Subcutaneous abdominal adipose tissue (tissue), 5 donors: ENCODE measurements around the gene MBD2.
"Not testable (repeated sequence)": the region's sequence is repeated elsewhere in the genome, so short reads cannot be mapped to it uniquely, and the experiment has no call there.

Experiments
- H3K27ac ChIP-seq: one replicate; pipeline ENCODE4 v1.7.0; 2013; ENCODE audit warnings: low read depth, mild to moderate bottlenecking, inconsistent platforms, low read length, moderate library complexity
- H3K27me3 ChIP-seq, 5 donors: one replicate each; pipeline ENCODE4 v1.7.0; 2013; ENCODE audit warnings: low read length in 5 of 5, inconsistent platforms in 1 of 5; ENCODE audit not compliant: control insufficient read depth in 5 of 5, insufficient read depth in 4 of 5
- H3K36me3 ChIP-seq, 5 donors: one replicate each; pipeline ENCODE4 v1.7.0; 2013; ENCODE audit warnings: low read length in 5 of 5; ENCODE audit not compliant: control insufficient read depth in 5 of 5, insufficient read depth in 5 of 5
- H3K4me1 ChIP-seq, 5 donors: one replicate each; pipeline ENCODE4 v1.7.0; 2013; ENCODE audit warnings: low read length in 5 of 5, mild to moderate bottlenecking in 3 of 5, moderate library complexity in 1 of 5; ENCODE audit not compliant: control insufficient read depth in 5 of 5, insufficient read depth in 5 of 5
- H3K4me3 ChIP-seq, 5 donors: one replicate each; pipeline ENCODE4 v1.7.0; 2013; ENCODE audit warnings: low read length in 5 of 5, low read depth in 1 of 5
- H3K9ac ChIP-seq, 5 donors: one replicate each; pipeline ENCODE4 v1.7.0; 2013; ENCODE audit warnings: low read length in 5 of 5, mild to moderate bottlenecking in 4 of 5, moderate library complexity in 3 of 5
- H3K9me3 ChIP-seq, 5 donors: one replicate each; pipeline ENCODE4 v1.7.0; 2013; ENCODE audit warnings: low read length in 5 of 5; ENCODE audit not compliant: control insufficient read depth in 5 of 5
- donor health status: healthy.
- donor health status: healthy.
- donor health status: healthy.
- donor health status: healthy.
- donor health status: healthy.

MBD2 gene

DNA sequence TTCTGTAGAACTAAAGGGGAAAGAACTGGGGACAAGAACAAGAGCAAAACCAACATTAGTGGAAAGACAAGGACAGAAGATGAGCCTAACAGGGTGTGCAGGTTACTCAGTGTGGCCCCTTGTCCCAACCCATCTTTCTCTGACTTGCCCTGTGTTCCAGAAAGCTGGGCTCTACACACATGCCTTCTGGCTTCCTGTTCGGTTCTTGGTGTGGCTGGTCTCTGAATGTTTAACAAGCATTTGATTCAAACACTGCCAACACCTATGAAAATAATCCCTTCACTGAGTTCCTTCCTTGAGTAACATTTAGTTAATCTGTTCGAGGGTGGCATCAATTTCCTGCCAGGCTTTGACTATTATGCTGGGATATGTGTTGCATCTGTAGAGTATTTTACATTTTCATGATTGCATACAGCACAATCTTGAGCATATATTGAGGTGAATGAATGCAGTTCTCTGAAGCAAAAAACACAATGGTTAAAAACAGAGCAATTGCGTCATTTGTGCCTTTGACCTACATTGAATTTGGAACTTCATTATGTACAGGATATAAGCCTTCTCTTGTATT lies 83.3 kb downstream of the MBD2 start:
- Histone ChIP-seq H3K4me1 (no peaks in the 10 kb centered on the region), H3K9ac (no peak overlapping the region), H3K4me3 (no peak overlapping the region), H3K27ac (no peak overlapping the region), H3K36me3 (peaks cover 0 to 17% (median 3%) of the 10 kb centered on the region in 5 donors), H3K9me3 (peaks cover 0 to 4% (median 0%) of the 10 kb centered on the region in 5 donors), H3K27me3 (no peaks in the 10 kb centered on the region)

GRCh38 chr18:54140641-54141040 lies 83.8 kb downstream of the MBD2 start:
- H3K27me3 ChIP-seq, result no peaks in the 10 kb centered on the region
- no peak overlapping the region for H3K27ac ChIP-seq
- no peak overlapping the region for H3K4me3 ChIP-seq
- peaks cover 0 to 17% (median 3%) of the 10 kb centered on the region in 5 donors for H3K36me3 ChIP-seq
- H3K9ac ChIP-seq, result no peak overlapping the region
- H3K4me1 ChIP-seq, result no peaks in the 10 kb centered on the region
- peaks cover 0 to 4% (median 0%) of the 10 kb centered on the region in 5 donors for H3K9me3 ChIP-seq

- Histone ChIP-seq H3K4me3 (no peak overlapping the region), H3K9ac (no peak overlapping the region), H3K27me3 (no peaks in the 10 kb centered on the region), H3K4me1 (no peaks in the 10 kb centered on the region), H3K9me3 (peaks cover 0 to 4% (median 0%) of the 10 kb centered on the region in 5 donors), H3K27ac (no peak overlapping the region), H3K36me3 (peaks cover 0 to 8% (median 0%) of the 10 kb centered on the region in 5 donors)
These were observed 89.3 kb downstream of the MBD2 start for GRCh38 chr18:54135216-54135615.

DNA sequence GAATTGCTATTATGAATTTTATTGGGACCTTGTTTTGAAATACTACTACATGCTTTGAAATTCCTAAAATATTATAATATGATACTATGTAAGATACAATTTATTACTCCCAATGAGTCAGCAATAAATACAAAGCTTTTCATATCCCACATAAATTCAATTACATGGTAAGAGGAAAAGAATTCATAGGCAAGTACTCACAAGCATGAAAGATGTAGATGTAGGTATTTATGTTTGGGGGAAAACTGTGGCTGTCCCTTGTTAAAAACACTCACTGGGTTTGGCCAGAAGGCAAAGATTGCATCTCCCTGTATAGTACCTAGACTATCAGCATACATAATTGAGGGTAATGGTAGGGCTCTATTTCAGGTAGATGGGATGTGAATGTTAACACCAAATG lies 90.4 kb downstream of the MBD2 start:
- Histone ChIP-seq H3K36me3 (peaks cover 0 to 7% (median 0%) of the 10 kb centered on the region in 5 donors), H3K9ac (no peak overlapping the region), H3K27ac (no peak overlapping the region), H3K27me3 (no peaks in the 10 kb centered on the region), H3K4me1 (no peaks in the 10 kb centered on the region), H3K4me3 (no peak overlapping the region), H3K9me3 (peaks cover 0 to under 1% (median 0%) of the 10 kb centered on the region in 5 donors)

GRCh38 chr18:54130631-54131030 lies 93.8 kb downstream of the MBD2 start:
- Histone ChIP-seq H3K9me3 (no peaks in the 10 kb centered on the region), H3K27me3 (no peaks in the 10 kb centered on the region), H3K27ac (no peak overlapping the region), H3K4me3 (no peak overlapping the region), H3K36me3 (no peaks in the 10 kb centered on the region), H3K4me1 (no peaks in the 10 kb centered on the region), H3K9ac (no peak overlapping the region)

DNA sequence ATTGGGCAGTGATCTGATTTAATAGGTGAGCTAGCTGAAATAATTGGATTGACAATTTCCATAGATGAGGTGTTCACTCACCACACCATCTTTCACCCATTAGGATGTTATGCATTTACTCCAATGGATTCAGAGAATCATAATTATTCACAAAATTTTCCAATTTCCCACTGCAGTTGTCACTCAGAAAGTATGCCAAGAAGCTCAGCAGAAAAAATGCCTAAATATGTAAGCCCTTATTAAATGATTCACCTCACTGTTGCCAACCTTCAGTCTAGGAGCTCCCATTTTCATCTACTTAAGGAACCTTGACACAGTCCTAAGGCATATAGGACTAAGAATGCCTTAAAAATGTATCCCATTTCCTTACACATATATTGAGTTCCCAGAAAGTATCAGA lies 94.3 kb downstream of the MBD2 start:
- Histone ChIP-seq H3K9me3 (no peaks in the 10 kb centered on the region), H3K36me3 (no peaks in the 10 kb centered on the region), H3K27me3 (no peaks in the 10 kb centered on the region), H3K27ac (no peak overlapping the region), H3K4me3 (no peak overlapping the region), H3K9ac (no peak overlapping the region), H3K4me1 (no peaks in the 10 kb centered on the region)

DNA sequence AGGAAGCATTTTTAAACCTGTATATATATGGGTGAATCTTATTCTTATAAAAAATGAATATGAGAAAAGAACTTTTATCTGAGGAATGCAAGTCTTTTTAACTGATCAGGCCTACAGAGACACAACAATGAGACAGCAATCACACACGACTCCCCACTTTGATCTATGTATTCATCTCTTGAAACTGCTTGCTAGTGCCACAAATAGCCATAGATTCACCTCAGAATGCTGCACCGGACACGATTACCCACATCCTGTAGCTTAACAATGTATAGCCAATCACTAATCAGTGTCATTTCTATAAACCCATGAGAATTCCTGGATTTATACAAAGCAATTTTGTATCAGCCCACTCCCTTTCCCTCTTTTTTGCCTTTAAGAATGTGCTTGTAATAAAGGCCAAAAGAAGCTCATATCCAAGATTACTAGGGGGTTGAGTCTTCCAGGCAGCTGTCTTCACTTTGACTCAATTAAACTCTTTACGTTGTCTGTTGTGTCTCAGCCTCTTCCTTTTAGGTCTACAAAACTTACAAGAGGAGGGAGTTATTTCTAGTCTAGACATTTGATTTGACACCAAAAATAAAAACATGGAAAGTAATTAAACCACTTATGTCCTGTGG lies 94.9 kb downstream of the MBD2 start:
- Histone ChIP-seq H3K9ac (no peak overlapping the region), H3K4me1 (no peaks in the 10 kb centered on the region), H3K36me3 (no peaks in the 10 kb centered on the region), H3K27ac (no peak overlapping the region), H3K27me3 (no peaks in the 10 kb centered on the region), H3K9me3 (no peaks in the 10 kb centered on the region), H3K4me3 (no peak overlapping the region)

DNA sequence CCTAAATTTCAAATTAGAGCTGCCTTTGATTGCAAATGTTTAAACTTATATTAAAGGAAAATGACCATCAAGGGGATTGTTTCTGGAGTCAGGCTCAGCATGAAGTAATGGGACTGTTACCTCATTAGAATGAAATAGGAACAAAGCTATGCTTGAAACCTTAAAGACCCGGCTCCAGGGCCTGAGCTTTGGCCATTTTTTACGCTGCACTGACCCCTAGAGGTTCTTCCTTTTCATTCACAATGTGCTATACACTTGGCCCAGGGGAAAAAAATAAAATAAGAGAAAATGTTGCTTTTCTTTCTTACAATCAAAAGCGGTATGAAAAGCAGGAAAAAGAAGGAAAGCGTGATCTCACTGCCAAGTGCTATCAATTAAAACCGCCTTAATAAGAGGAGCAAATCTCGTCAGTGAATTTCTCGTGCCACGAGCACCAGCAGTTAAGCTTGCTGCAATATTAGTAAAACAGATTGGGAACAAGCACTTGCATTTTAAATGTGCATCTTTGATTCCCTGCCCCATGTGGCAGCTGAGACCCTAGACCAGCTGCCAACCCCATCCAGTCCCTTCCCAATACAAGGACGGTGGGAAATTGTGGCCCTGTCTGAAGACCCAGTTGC lies 96.6 kb downstream of the MBD2 start:
- no peaks in the 10 kb centered on the region for H3K9me3 ChIP-seq
- no peaks in the 10 kb centered on the region for H3K27me3 ChIP-seq
- H3K27ac ChIP-seq, result no peak overlapping the region
- no peak overlapping the region for H3K4me3 ChIP-seq
- H3K36me3 ChIP-seq, result no peaks in the 10 kb centered on the region
- no peaks in the 10 kb centered on the region for H3K4me1 ChIP-seq
- H3K9ac ChIP-seq, result no peak overlapping the region

DNA sequence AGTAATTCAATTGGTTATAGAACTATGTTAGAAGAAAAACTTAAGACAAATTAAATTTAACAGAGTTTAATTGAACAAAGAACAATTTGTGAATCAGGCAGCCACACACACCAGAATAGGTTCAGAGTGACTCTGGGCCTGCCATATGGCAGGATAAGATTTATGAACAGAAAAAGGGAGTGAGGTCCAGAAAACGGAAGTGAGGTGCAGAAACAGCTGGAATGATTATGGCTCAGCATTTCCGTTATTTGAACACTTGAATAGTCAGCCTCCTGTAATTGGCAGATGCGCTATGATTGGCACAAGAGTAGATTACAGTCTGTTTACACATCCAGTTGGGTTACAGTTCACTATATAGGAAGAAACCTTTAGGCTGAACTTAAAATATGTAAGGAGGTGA lies 99.0 kb downstream of the MBD2 start:
- no peaks in the 10 kb centered on the region for H3K4me1 ChIP-seq
- H3K4me3 ChIP-seq, result no peak overlapping the region
- no peak overlapping the region for H3K27ac ChIP-seq
- H3K9ac ChIP-seq, result no peak overlapping the region
- no peaks in the 10 kb centered on the region for H3K27me3 ChIP-seq
- H3K9me3 ChIP-seq, result no peaks in the 10 kb centered on the region
- H3K36me3 ChIP-seq, result no peaks in the 10 kb centered on the region

- H3K4me1 ChIP-seq, H3K27ac ChIP-seq, H3K27me3 ChIP-seq, H3K36me3 ChIP-seq, H3K4me3 ChIP-seq, H3K9ac ChIP-seq, H3K9me3 ChIP-seq: not testable (repeated sequence)
These were observed 100.6 kb downstream of the MBD2 start for GRCh38 chr18:54123720-54124440.
